ENCODE results near the gene LRRC3C. TPM values are rescaled to one million over a fixed set of nuclear protein-coding genes. Genes with fewer than 3 reads are reported as not detected.

Gene LRRC3C
- total RNA-seq, 1 experiment from 2014 or later, result not detected

GRCh38 chr17:39963829-39964228 is 36.3 kb downstream of the LRRC3C start:
- CTCF ChIA-PET, result interaction anchor here (0.6 to 109.6 kb wide), 25 partner anchors 4 to 1177 kb away, joined by 3 to 8195 read pairs (median 85); partner anchors contain the start of genes CSF3, ERBB2, GRB7 and GSDMA
- intact Hi-C loops (cut with micrococcal nuclease; ENCODE audit: unreplicated experiment), result no loop called here
- DNase-seq, result peak; percentile 94
- BruUV-seq (replicated peaks), result no TSS peak
- TF ChIP-seq CTCF (IDR thresholded peaks at IDR 0.05; ENCODE audit: unreplicated experiment), result no peak
- Mint-ChIP-seq H3K27me3 (ENCODE audit: unreplicated experiment) (peaks cover 32% of the 10 kb centered on the region), H3K9me3 (ENCODE audit: low read depth, unreplicated experiment) (peaks cover 3% of the 10 kb centered on the region), H3K4me1 (ENCODE audit: low read depth, unreplicated experiment) (peaks cover 45% of the 10 kb centered on the region), H3K4me3 (ENCODE audit: low read depth, unreplicated experiment) (no peak overlapping the region), H3K27ac (ENCODE audit: unreplicated experiment) (peak overlapping the region; percentile 0), H3K36me3 (ENCODE audit: insufficient read depth, unreplicated experiment) (peaks cover 17% of the 10 kb centered on the region)

- Mint-ChIP-seq H3K27me3 (ENCODE audit: unreplicated experiment) (peaks cover 44% of the 10 kb centered on the region), H3K9me3 (ENCODE audit: low read depth, unreplicated experiment) (peaks cover 3% of the 10 kb centered on the region), H3K4me1 (ENCODE audit: low read depth, unreplicated experiment) (peaks cover 47% of the 10 kb centered on the region), H3K27ac (ENCODE audit: unreplicated experiment) (no peak overlapping the region), H3K4me3 (ENCODE audit: low read depth, unreplicated experiment) (no peak overlapping the region), H3K36me3 (ENCODE audit: insufficient read depth, unreplicated experiment) (peaks cover 21% of the 10 kb centered on the region)
- TF ChIP-seq CTCF (IDR thresholded peaks at IDR 0.05; ENCODE audit: unreplicated experiment), result no peak
- DNase-seq, result no peak
- intact Hi-C loops (cut with micrococcal nuclease; ENCODE audit: unreplicated experiment), result no loop called here
- no TSS peak for BruUV-seq (replicated peaks)
- CTCF ChIA-PET, result interaction anchor here (0.5 to 109.6 kb wide), 27 partner anchors 3 to 498 kb away, joined by 3 to 8195 read pairs (median 28); partner anchors contain the start of genes CSF3, ERBB2, GRB7 and GSDMA
These were observed 37.6 kb downstream of the LRRC3C start for GRCh38 chr17:39965017-39965699.

GRCh38 chr17:39966771-39967170 is 39.2 kb downstream of the LRRC3C start:
- H3K9me3 Mint-ChIP-seq (ENCODE audit: low read depth, unreplicated experiment), result peaks cover 3% of the 10 kb centered on the region
- H3K27ac Mint-ChIP-seq (ENCODE audit: unreplicated experiment), result peak overlapping the region; percentile 0
- BruUV-seq (replicated peaks), result no TSS peak
- no peak for TF ChIP-seq CTCF (IDR thresholded peaks at IDR 0.05; ENCODE audit: unreplicated experiment)
- peak; percentile 98 for DNase-seq
- H3K4me1 Mint-ChIP-seq (ENCODE audit: low read depth, unreplicated experiment), result peaks cover 44% of the 10 kb centered on the region
- peaks cover 60% of the 10 kb centered on the region for H3K27me3 Mint-ChIP-seq (ENCODE audit: unreplicated experiment)
- intact Hi-C loops (cut with micrococcal nuclease; ENCODE audit: unreplicated experiment), result no loop called here
- peaks cover 21% of the 10 kb centered on the region for H3K36me3 Mint-ChIP-seq (ENCODE audit: insufficient read depth, unreplicated experiment)
- H3K4me3 Mint-ChIP-seq (ENCODE audit: low read depth, unreplicated experiment), result no peak overlapping the region
- CTCF ChIA-PET, result interaction anchor here (0.6 to 109.6 kb wide), 24 partner anchors 1 to 1097 kb away, joined by 3 to 8195 read pairs (median 118); partner anchors contain the start of genes CSF3, ERBB2, GRB7 and GSDMA

GRCh38 chr17:39968761-39969160 is 41.2 kb downstream of the LRRC3C start:
- peaks cover 70% of the 10 kb centered on the region for H3K27me3 Mint-ChIP-seq (ENCODE audit: unreplicated experiment)
- no TSS peak for BruUV-seq (replicated peaks)
- no peak overlapping the region for H3K27ac Mint-ChIP-seq (ENCODE audit: unreplicated experiment)
- intact Hi-C loops (cut with micrococcal nuclease; ENCODE audit: unreplicated experiment), result no loop called here
- peaks cover 21% of the 10 kb centered on the region for H3K36me3 Mint-ChIP-seq (ENCODE audit: insufficient read depth, unreplicated experiment)
- CTCF ChIA-PET, result interaction anchor here (0.6 to 109.6 kb wide), 28 partner anchors 1 to 1504 kb away, joined by 3 to 8195 read pairs (median 10); partner anchors contain the start of genes CSF3, ERBB2, GRB7 and GSDMA
- H3K9me3 Mint-ChIP-seq (ENCODE audit: low read depth, unreplicated experiment), result peaks cover 3% of the 10 kb centered on the region
- H3K4me1 Mint-ChIP-seq (ENCODE audit: low read depth, unreplicated experiment), result peaks cover 32% of the 10 kb centered on the region
- TF ChIP-seq CTCF (IDR thresholded peaks at IDR 0.05; ENCODE audit: unreplicated experiment), result no peak
- H3K4me3 Mint-ChIP-seq (ENCODE audit: low read depth, unreplicated experiment), result no peak overlapping the region
- DNase-seq, result no peak
